ENCODE results near the gene TIRAP.

The TIRAP gene

DNA sequence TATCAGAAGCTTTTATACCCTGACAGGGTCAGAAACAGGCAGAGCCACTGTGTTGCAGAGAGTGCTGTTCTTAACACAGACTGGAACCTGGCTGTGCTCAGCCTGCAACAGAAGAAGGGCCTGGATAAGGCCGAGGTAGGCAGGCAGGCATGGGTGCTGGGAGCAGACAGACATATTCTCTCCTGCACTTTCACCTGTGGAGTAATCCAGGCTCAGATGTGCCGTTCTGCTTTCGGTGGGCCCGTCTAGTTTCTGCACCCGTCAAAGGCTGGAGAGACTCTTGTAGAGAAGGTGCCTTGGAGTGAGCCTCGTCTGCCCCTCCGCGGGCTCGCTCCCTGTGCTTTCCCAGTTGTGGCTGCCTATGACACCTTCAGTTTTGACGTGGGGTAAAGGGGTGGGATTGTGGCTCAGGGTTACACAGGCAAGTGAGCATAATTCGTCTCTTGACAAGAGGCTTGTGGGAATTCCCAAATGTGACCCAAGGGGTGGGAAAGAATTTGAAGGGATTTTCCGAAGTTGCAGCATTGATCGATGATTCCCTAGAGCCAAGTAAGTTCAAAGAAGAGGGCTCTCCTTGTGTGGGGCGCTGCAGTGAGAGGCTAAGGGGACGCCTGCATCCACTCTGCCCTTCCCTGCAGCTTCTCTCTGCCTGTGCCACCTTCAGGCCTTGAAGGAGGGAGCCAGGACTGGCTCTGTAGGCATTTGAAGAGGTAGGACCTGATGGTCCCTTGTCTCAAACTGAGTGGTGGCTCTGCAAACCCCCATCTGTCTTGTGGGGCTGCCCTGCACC, 56.4 kb downstream of the TIRAP start:
- DNase-seq (ENCODE audit: low read depth): no peak
- no peak overlapping the region for H3K4me3 ChIP-seq (ENCODE audit: low read length)
- no peak for TF ChIP-seq CTCF (IDR thresholded peaks at IDR 0.05; ENCODE audit: insufficient read depth, low read depth, low read length, missing control alignments)

DNA sequence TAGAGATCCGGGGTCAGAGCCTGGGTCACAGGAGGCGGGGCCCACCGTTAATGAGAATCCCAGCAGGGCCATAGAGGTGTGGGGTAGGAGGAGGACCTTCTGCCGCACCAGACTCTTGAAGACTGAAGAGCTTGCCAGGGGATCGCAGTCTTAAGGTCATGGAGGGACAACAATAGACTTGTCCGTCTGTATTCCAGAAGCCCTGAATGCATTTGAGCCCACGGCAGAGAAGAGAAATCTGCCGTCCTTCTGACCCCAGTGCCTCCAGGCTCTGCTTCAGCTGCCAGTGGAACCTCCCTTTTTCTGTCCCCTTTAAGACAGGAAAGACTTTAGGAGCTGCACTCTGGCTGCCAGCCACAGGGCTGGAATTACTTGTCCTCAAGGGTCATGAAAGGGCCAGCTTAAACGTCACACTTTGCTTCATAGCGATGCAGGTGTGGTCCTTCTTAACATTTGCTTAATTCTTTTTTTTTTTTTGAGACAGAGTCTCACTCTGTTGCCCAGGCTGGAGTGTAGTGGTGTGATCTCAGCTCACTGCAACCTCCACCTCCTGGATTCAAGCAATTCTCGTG, 57.1 kb downstream of the TIRAP start:
- no peak for DNase-seq (ENCODE audit: low read depth)
- TF ChIP-seq CTCF (IDR thresholded peaks at IDR 0.05; ENCODE audit: insufficient read depth, low read depth, low read length, missing control alignments): no peak
- no peak overlapping the region for H3K4me3 ChIP-seq (ENCODE audit: low read length)

DNA sequence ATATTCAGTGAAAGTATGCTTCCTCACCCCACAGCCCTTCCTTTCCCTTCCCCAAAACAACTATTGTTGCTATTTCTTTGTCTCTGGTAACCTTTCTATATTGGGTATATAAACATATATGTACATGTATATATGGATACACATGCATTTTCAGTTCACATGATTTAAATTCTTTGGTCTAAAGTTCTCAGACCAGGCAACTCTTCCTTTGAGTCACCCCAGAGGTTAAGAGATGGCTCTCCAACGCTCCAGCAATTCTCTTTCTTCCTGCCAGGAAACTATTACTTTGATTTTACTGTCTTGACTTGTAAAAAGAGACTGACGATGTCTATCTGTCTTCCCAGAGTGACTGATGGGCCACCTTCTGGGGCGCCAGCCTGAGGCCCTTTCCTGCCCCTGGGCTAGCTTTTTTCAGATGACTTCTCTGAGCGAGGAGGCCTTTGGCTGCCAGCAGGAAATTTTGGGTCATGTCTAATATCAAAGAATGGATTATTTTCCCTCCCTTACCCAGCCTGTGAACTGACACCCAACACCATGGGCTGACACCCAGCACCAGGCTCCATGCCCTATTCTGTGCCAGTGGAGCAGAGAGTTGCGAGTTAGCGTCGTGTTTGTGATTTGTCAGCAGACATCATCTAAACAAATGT, 58.2 kb downstream of the TIRAP start:
- no peak for DNase-seq (ENCODE audit: low read depth)

GRCh38 chr11:126341760-126342161, 58.9 kb downstream of the TIRAP start:
- DNase-seq (ENCODE audit: low read depth): peak; percentile 65
- TF ChIP-seq CTCF (IDR thresholded peaks at IDR 0.05; ENCODE audit: insufficient read depth, low read depth, low read length, missing control alignments): no peak
- no peak overlapping the region for H3K4me3 ChIP-seq (ENCODE audit: low read length)

More for the DNA sequence above, 58.2 kb downstream of the TIRAP start:
- no peak overlapping the region for H3K4me3 ChIP-seq (ENCODE audit: low read length)
- no peak for TF ChIP-seq CTCF (IDR thresholded peaks at IDR 0.05; ENCODE audit: insufficient read depth, low read depth, low read length, missing control alignments)

DNA sequence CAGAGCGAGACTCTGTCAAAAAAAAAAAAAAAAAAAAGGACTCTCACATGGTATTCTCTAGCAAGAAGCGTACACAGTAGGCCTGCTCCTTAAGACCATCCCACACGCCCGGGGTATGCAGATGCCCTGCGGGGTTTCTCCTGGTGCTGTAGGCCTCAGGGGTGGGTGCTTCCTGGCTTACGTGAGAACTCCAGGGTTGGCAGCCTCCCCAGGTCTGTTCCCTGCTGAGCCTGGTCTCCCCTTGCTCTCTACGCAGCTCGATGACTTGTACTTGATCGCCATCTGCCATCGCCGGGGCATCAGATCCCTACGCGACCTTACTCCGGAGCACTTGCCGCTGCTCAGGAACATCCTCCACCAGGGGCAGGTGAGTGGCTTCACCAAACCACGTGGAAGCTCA, 60.2 kb downstream of the TIRAP start:
- TF ChIP-seq CTCF (IDR thresholded peaks at IDR 0.05; ENCODE audit: insufficient read depth, low read depth, low read length, missing control alignments): no peak

More for the DNA sequence above, 60.2 kb downstream of the TIRAP start:
- no peak for DNase-seq (ENCODE audit: low read depth)
- H3K4me3 ChIP-seq (ENCODE audit: low read length): no peak overlapping the region

Measured in epithelial cell of esophagus (primary cell).